H1 (cell line): Measurements from ENCODE around the gene ZNF317. TPM values are rescaled to one million over a fixed set of nuclear protein-coding genes. Genes with fewer than 3 reads are reported as not detected.

Experiments
- CTCF ChIA-PET: fragments of 300-600 bp; sonication (Branson Sonifier 250); formaldehyde crosslinking; loops from one replicate; lab custom pipeline; 2021; ENCODE audit not compliant: partially characterized antibody; lab: Charles Lee
- POLR2A ChIA-PET: fragments of 300-600 bp; sonication (Branson Sonifier 250); formaldehyde crosslinking; loops from one replicate; lab custom pipeline; 2021; ENCODE audit warnings: inconsistent platforms; ENCODE audit not compliant: partially characterized antibody; lab: Charles Lee
- DNase-seq, 2 experiments: peaks; one replicate each; pipeline versions ENCODE4 v3.0.0 to v3.0.0-alpha.2; 2010 to 2022; ENCODE audit warnings: low spot score in 2 of 2, low read depth in 1 of 2, mixed read lengths in 1 of 2
- FAIRE-seq: peaks from 2 replicates; lab custom pipeline; 2011; peaks lifted over from hg19 to GRCh38; lab: Jason Lieb, UNC
- H2AFZ ChIP-seq: 2 replicates; pipeline ENCODE4 v1.8.1; 2012; ENCODE audit warnings: low read length, inconsistent platforms
- H2AK5ac ChIP-seq: 2 replicates; pipeline ENCODE4 v1.6.1; 2013; ENCODE audit warnings: low read depth, low read length
- H2BK120ac ChIP-seq: replicated peaks from 2 replicates; pipeline ENCODE3; 2013; ENCODE audit warnings: low read depth, low read length, inconsistent platforms
- H2BK12ac ChIP-seq: 2 replicates; pipeline ENCODE4 v1.6.1; 2013; ENCODE audit warnings: low read depth, low read length
- H2BK15ac ChIP-seq: 2 replicates; pipeline ENCODE4 v1.6.1; 2013; ENCODE audit warnings: low read length
- H2BK20ac ChIP-seq: 2 replicates; pipeline ENCODE4 v1.6.1; 2013; ENCODE audit warnings: low read length
- H2BK5ac ChIP-seq: 2 replicates; pipeline ENCODE4 v1.6.1; 2013; ENCODE audit warnings: low read depth, low read length
- H3K14ac ChIP-seq: 2 replicates; pipeline ENCODE4 v1.6.1; 2013; ENCODE audit warnings: inconsistent platforms; ENCODE audit not compliant: insufficient read length
- H3K18ac ChIP-seq: 2 replicates; pipeline ENCODE4 v1.6.1; 2013; ENCODE audit warnings: low read length; ENCODE audit errors: extremely low read depth
- H3K23ac ChIP-seq: 2 replicates; pipeline ENCODE4 v1.6.1; 2013; ENCODE audit warnings: inconsistent platforms; ENCODE audit not compliant: insufficient read length
- H3K23me2 ChIP-seq: 2 replicates; pipeline ENCODE4 v1.6.1; 2013; ENCODE audit warnings: low read depth, low read length
- H3K27ac ChIP-seq: 2 replicates; pipeline ENCODE4 v1.6.1; 2011; ENCODE audit warnings: low read depth, low read length, inconsistent platforms
- H3K27me3 ChIP-seq, 4 experiments: replicated peaks in 1 of 4; 1 replicate in 1 of 4; 2 replicates in 3 of 4; pipeline versions ENCODE4 v1.6.1 to v1.8.1; 2011 to 2013; ENCODE audit warnings: low read length in 3 of 4, mild to moderate bottlenecking in 3 of 4, inconsistent platforms in 2 of 4, mixed read lengths in 2 of 4, moderate library complexity in 1 of 4; ENCODE audit not compliant: control insufficient read depth in 3 of 4, insufficient read depth in 3 of 4; ENCODE audit errors: extremely low read depth in 1 of 4
- H3K36me3 ChIP-seq, 4 experiments: 2 replicates each; pipeline versions ENCODE4 v1.6.1 to v1.8.1; 2011 to 2013; ENCODE audit warnings: mild to moderate bottlenecking in 4 of 4, low read length in 3 of 4, moderate library complexity in 2 of 4, control low read depth in 1 of 4, inconsistent platforms in 1 of 4; ENCODE audit not compliant: insufficient read depth in 4 of 4, control insufficient read depth in 2 of 4
- H3K4ac ChIP-seq: replicated peaks from 2 replicates; pipeline ENCODE3; 2013; ENCODE audit warnings: low read length, low read depth, mixed read lengths, inconsistent platforms; ENCODE audit not compliant: insufficient read length
- H3K4me1 ChIP-seq, 4 experiments: replicated peaks in 1 of 4; 1 replicate in 1 of 4; 2 replicates in 3 of 4; pipeline versions ENCODE4 v1.6.1 to v1.8.1; 2011 to 2013; ENCODE audit warnings: low read length in 3 of 4, inconsistent platforms in 2 of 4, mixed read lengths in 1 of 4; ENCODE audit not compliant: insufficient read depth in 4 of 4, control insufficient read depth in 3 of 4
- H3K4me2 ChIP-seq, 2 experiments: 2 replicates each; pipeline versions ENCODE4 v1.6.1 to v1.8.1; 2011 to 2013; ENCODE audit warnings: low read depth in 2 of 2, low read length in 2 of 2, control low read depth in 1 of 2, inconsistent platforms in 1 of 2, mild to moderate bottlenecking in 1 of 2; ENCODE audit not compliant: insufficient read depth in 1 of 2
- H3K4me3 ChIP-seq, 4 experiments: fragments of 200-600, 300-600 bp in 1 of 4; sonication (generic), shearing (Covaris generic), sonication (Bioruptor Twin) in 1 of 4; 2 replicates each; pipeline versions ENCODE4 v1.5.1 to v1.8.1; 2011 to 2016; ENCODE audit warnings: low read length in 4 of 4, low read depth in 3 of 4, control low read depth in 2 of 4, inconsistent platforms in 2 of 4, mild to moderate bottlenecking in 2 of 4, mixed read lengths in 1 of 4, moderate library complexity in 1 of 4; ENCODE audit not compliant: insufficient read depth in 2 of 4; ENCODE audit errors: extremely low read depth in 1 of 4
- H3K56ac ChIP-seq: replicated peaks from 2 replicates; pipeline ENCODE3; 2013; ENCODE audit warnings: low read depth, mild to moderate bottlenecking, mixed read lengths, low read length, inconsistent platforms; ENCODE audit not compliant: insufficient read length
- H3K79me1 ChIP-seq: 2 replicates; pipeline ENCODE4 v1.6.1; 2013; ENCODE audit warnings: low read depth, low read length, control low read depth
- H3K79me2 ChIP-seq, 2 experiments: 2 replicates each; pipeline versions ENCODE4 v1.6.1 to v1.8.1; 2012 to 2013; ENCODE audit warnings: low read length in 2 of 2, mild to moderate bottlenecking in 2 of 2, inconsistent platforms in 1 of 2; ENCODE audit not compliant: insufficient read depth in 2 of 2, control insufficient read depth in 1 of 2
- H3K9ac ChIP-seq, 4 experiments: replicated peaks in 1 of 4; 1 replicate in 1 of 4; 2 replicates in 3 of 4; pipeline versions ENCODE4 v1.6.1 to v1.8.1; 2011 to 2013; ENCODE audit warnings: low read depth in 3 of 4, low read length in 3 of 4, control low read depth in 2 of 4, mild to moderate bottlenecking in 2 of 4, moderate library complexity in 2 of 4, inconsistent platforms in 1 of 4; ENCODE audit errors: extremely low read depth in 1 of 4
- H3K9me3 ChIP-seq, 2 experiments: 2 replicates each; pipeline versions ENCODE4 v1.6.1 to v1.8.1; 2012 to 2013; ENCODE audit warnings: mild to moderate bottlenecking in 2 of 2, moderate library complexity in 2 of 2, control low read depth in 1 of 2, inconsistent platforms in 1 of 2, low read depth in 1 of 2, low read length in 1 of 2, mixed read lengths in 1 of 2; ENCODE audit not compliant: insufficient read depth in 2 of 2
- H4K20me1 ChIP-seq, 2 experiments: replicated peaks in 1 of 2; 2 replicates each; pipeline versions ENCODE3 to v1.8.1; 2011 to 2013; ENCODE audit warnings: inconsistent platforms in 2 of 2, low read length in 2 of 2, mild to moderate bottlenecking in 1 of 2; ENCODE audit not compliant: insufficient read depth in 2 of 2, control insufficient read depth in 1 of 2
- H4K5ac ChIP-seq: 2 replicates; pipeline ENCODE4 v1.6.1; 2013; ENCODE audit warnings: low read length, low read depth, mixed read lengths, inconsistent platforms; ENCODE audit not compliant: insufficient read length
- H4K8ac ChIP-seq: 2 replicates; pipeline ENCODE4 v1.8.0; 2013; ENCODE audit warnings: mild to moderate bottlenecking, moderate library complexity, low read length, inconsistent platforms; ENCODE audit not compliant: insufficient read depth; ENCODE audit errors: extremely low read depth
- H4K91ac ChIP-seq: replicated peaks from 2 replicates; pipeline ENCODE3; 2013; ENCODE audit warnings: low read length, mixed read lengths, inconsistent platforms; ENCODE audit not compliant: insufficient read length
- CHD2 ChIP-seq: IDR thresholded peaks from 2 replicates; pipeline ENCODE4 v1.6.1; 2012; ENCODE audit warnings: low read length, improper control_type of control experiment
- CTBP2 ChIP-seq: IDR thresholded peaks from 2 replicates; pipeline ENCODE4 v1.7.0; 2011; ENCODE audit warnings: borderline replicate concordance, mild to moderate bottlenecking, moderate library complexity, mixed read lengths, low read length; ENCODE audit not compliant: insufficient read depth, insufficient read length
- EP300 ChIP-seq, 2 experiments: IDR thresholded peaks; 1 replicate in 1 of 2; 2 replicates in 1 of 2; pipeline ENCODE4 v1.6.1; 2011 to 2012; ENCODE audit warnings: low read depth in 2 of 2, low read length in 2 of 2, mild to moderate bottlenecking in 2 of 2, borderline replicate concordance in 1 of 2, inconsistent platforms in 1 of 2, moderate library complexity in 1 of 2
- GABPA ChIP-seq: IDR thresholded peaks from 2 replicates; pipeline ENCODE4 v1.6.1; 2011; ENCODE audit warnings: mild to moderate bottlenecking, low read length, moderate library complexity, borderline replicate concordance; ENCODE audit not compliant: insufficient read depth
- HDAC2 ChIP-seq, 2 experiments: fragments of 300-600 bp in 1 of 2; sonication (generic) in 1 of 2; IDR thresholded peaks; 2 replicates each; pipeline ENCODE4 v1.6.1; 2011 to 2012; ENCODE audit warnings: low read depth in 2 of 2, low read length in 2 of 2, mild to moderate bottlenecking in 2 of 2, moderate library complexity in 2 of 2, borderline replicate concordance in 1 of 2, inconsistent platforms in 1 of 2
- KDM1A ChIP-seq: fragments of 200-600, 300-600 bp; sonication (generic); IDR thresholded peaks from 2 replicates; pipeline ENCODE4 v1.7.1; 2016; ENCODE audit warnings: mild to moderate bottlenecking, low read length, borderline replicate concordance
- KDM5A ChIP-seq: fragments of 200-600 bp; IDR thresholded peaks from 2 replicates; pipeline ENCODE4 v1.7.1; 2012; ENCODE audit warnings: mild to moderate bottlenecking, low read length, inconsistent platforms, mixed read lengths
- MAFK ChIP-seq: IDR thresholded peaks from 2 replicates; pipeline ENCODE4 v1.6.1; 2012; ENCODE audit warnings: low read depth, mild to moderate bottlenecking, improper control_type of control experiment, low read length
- POU5F1 ChIP-seq: IDR thresholded peaks from 2 replicates; pipeline ENCODE4 v1.6.1; 2011; ENCODE audit warnings: low read depth, mild to moderate bottlenecking, low read length, moderate library complexity
- RNF2 ChIP-seq: fragments of 200-900, 300-1000 bp; sonication (generic); IDR thresholded peaks from 2 replicates; pipeline ENCODE4 v1.7.1; 2016; ENCODE audit warnings: borderline replicate concordance, low read depth, mild to moderate bottlenecking, antibody characterized with exemption, low read length; ENCODE audit not compliant: poor library complexity, severe bottlenecking; ENCODE audit errors: missing control alignments
- SP2 ChIP-seq: IDR thresholded peaks from 2 replicates; pipeline ENCODE4 v1.6.1; 2012; ENCODE audit warnings: mild to moderate bottlenecking, low read length, inconsistent platforms
- SP4 ChIP-seq: IDR thresholded peaks from 2 replicates; pipeline ENCODE4 v1.6.1; 2012; ENCODE audit warnings: low read length, inconsistent platforms
- WGBS, 2 experiments: shearing (Covaris generic) in 1 of 2; methylation state at CpG; one replicate each; pipeline versions ENCODE4 v1.1.6 to v1.1.7; 2013 to 2015; ENCODE audit warnings: low lambda C conversion rate in 2 of 2, mixed read lengths in 2 of 2, inconsistent platforms in 1 of 2, low coverage in 1 of 2, missing lambda C conversion rate in 1 of 2; ENCODE audit not compliant: insufficient replicate concordance in 2 of 2, insufficient coverage in 1 of 2, insufficient read length in 1 of 2; ENCODE audit errors: extremely low coverage in 1 of 2, missing lambda C conversion rate in 1 of 2; 5-methylcytosine and 5-hydroxymethylcytosine counted together
- polyA plus RNA-seq, 7 experiments: library from polyadenylated mRNA; depleted of rRNA in 3 of 7; stranded (reverse) in 5 of 7; unstranded in 2 of 7; fragments of >200 nt in 5 of 7; fragments of 200-250 nt in 2 of 7; gene quantifications; 1 replicate in 5 of 7; 2 replicates in 1 of 7; 4 replicates in 1 of 7; pipeline versions ENCODE4 v1.2.1 to v1.2.3, GENCODE V29; 2011 to 2013; ENCODE audit warnings: missing spikeins in 2 of 7, mixed read lengths in 2 of 7
- total RNA-seq: library from RNA; stranded (reverse); fragmentation: NEBNext Ultra II Directional; extraction: Animal tissue kit (Norgen Biotek cat#: 25700); gene quantifications from 2 replicates; pipeline ENCODE4 v1.2.1, GENCODE V29; 2021
- TF ChIP-seq, protein P1 (sequence below): IDR thresholded peaks from 2 replicates; pipeline ENCODE4 v1.6.1; 2012; ENCODE audit warnings: inconsistent platforms

The ZNF317 gene
- total and polyA plus RNA-seq, 2 of the 8 experiments (the other 6 are each of a cell fraction or from before 2014, with no cell fraction given): 22.6 to 41.5 TPM

GRCh38 chr19:9150650-9151049 is 10.5 kb downstream of the ZNF317 start:
- Histone ChIP-seq H4K20me1 (peaks cover 0 to 12% of the 10 kb centered on the region in 2 experiments), H3K4me1 (no peaks in the 10 kb centered on the region), H3K23me2 (no peaks in the 10 kb centered on the region), H3K27me3 (no peaks in the 10 kb centered on the region), H2BK20ac (no peak overlapping the region), H3K14ac (no peak overlapping the region), H3K9ac (no peak overlapping the region), H3K4ac (no peak overlapping the region), H3K27ac (no peak overlapping the region), H2BK12ac (no peak overlapping the region), H4K8ac (no peak overlapping the region; the same call in 1 of the 2 replicates), H2AFZ (no peak overlapping the region), H3K4me2 (no peak overlapping the region), H3K56ac (no peak overlapping the region), H2BK120ac (no peak overlapping the region), H3K79me2 (peaks cover 73 to 99% of the 10 kb centered on the region in 2 experiments), H3K9me3 (peaks cover 23 to 40% of the 10 kb centered on the region in 2 experiments), H3K36me3 (peaks cover 2 to 51% (median 14%) of the 10 kb centered on the region in 4 experiments; a peak in 5 of 8 replicates), H3K4me3 (no peak overlapping the region), H3K23ac (no peak overlapping the region), H2BK15ac (no peak overlapping the region), H2BK5ac (no peak overlapping the region), H4K91ac (no peak overlapping the region), H2AK5ac (no peak overlapping the region), H3K18ac (no peak overlapping the region), H3K79me1 (peaks cover 15% of the 10 kb centered on the region), H4K5ac (no peak overlapping the region)
- FAIRE-seq (no peak), DNase-seq (no peak)
- WGBS, 2 experiments: 91% methylated on average over 5 of the region's 5 CpGs; no CpG with 5 or more reads in 1 of the 2 experiments
- ChIA-PET POLR2A (no interaction called here), CTCF (no interaction called here)
- TF ChIP-seq EP300 (IDR thresholded peaks at IDR 0.05; ENCODE audit: borderline replicate concordance in 1 of 2, low read depth in 2 of 2, low read length in 2 of 2): no peak
- TF ChIP-seq GABPA: no peak
- TF ChIP-seq, protein P1, sequence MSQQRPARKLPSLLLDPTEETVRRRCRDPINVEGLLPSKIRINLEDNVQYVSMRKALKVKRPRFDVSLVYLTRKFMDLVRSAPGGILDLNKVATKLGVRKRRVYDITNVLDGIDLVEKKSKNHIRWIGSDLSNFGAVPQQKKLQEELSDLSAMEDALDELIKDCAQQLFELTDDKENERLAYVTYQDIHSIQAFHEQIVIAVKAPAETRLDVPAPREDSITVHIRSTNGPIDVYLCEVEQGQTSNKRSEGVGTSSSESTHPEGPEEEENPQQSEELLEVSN: no peak
- TF ChIP-seq HDAC2 (IDR thresholded peaks at IDR 0.05; ENCODE audit: borderline replicate concordance in 1 of 2, low read depth in 2 of 2, low read length in 2 of 2): no peak
- TF ChIP-seq SP4: no peak
- TF ChIP-seq CTBP2: no peak
- no peak for TF ChIP-seq CHD2
- no peak for TF ChIP-seq KDM5A
- TF ChIP-seq KDM1A: no peak
- no peak for TF ChIP-seq POU5F1
- TF ChIP-seq RNF2: no peak
- TF ChIP-seq SP2: no peak
- TF ChIP-seq MAFK: no peak
